ENCODE measurements around the gene C1orf52. TPM values are rescaled to one million over a fixed set of nuclear protein-coding genes. Genes with fewer than 3 reads are reported as not detected.

The C1orf52 gene
- polyA plus RNA-seq, 2 of the 4 experiments (the other 2 are of a cell fraction): 12.2 to 22.4 TPM

GRCh38 chr1:85306236-85306635 is 46.8 kb upstream of the C1orf52 start:
- Histone ChIP-seq H3K4me1 (peaks cover 7% of the 10 kb centered on the region; the same call in 2 of the 3 replicates), H3K27ac (no peak overlapping the region), H3K9me3 (no peaks in the 10 kb centered on the region), H3K4me2 (no peak overlapping the region), H3K4me3 (no peak overlapping the region)
- WGBS (ENCODE audit: missing lambda C conversion rate): 82% methylated on average over 4 of the region's 4 CpGs
- POLR2A ChIA-PET: no interaction called here
- CTCF ChIA-PET: interaction anchor here (0.7 to 1.1 kb wide), 2 partner anchors 147 to 387 kb away, joined by 3 to 4 read pairs; no protein-coding TSS in a partner anchor
- no peak for ATAC-seq
- FAIRE-seq: no peak
- TF ChIP-seq ZFP36 (IDR thresholded peaks at IDR 0.05; ENCODE audit: borderline replicate concordance, partially characterized antibody) (no peak), FOXS1 (CRISPR knock-in tag; IDR thresholded peaks at IDR 0.05) (no peak), MAZ (IDR thresholded peaks at IDR 0.05; ENCODE audit: borderline replicate concordance, low read depth, low read length) (no peak), TFCP2L1 (CRISPR knock-in tag; IDR thresholded peaks at IDR 0.05) (no peak), FOSB (CRISPR knock-in tag; IDR thresholded peaks at IDR 0.05) (no peak), BCL3 (IDR thresholded peaks at IDR 0.05) (no peak), POLR2A (IDR thresholded peaks at IDR 0.05; ENCODE audit: low read length) (no peak), RARB (CRISPR knock-in tag; IDR thresholded peaks at IDR 0.05) (no peak), NR3C1 (IDR thresholded peaks at IDR 0.05) (no peak), ZC3H11A (IDR thresholded peaks at IDR 0.05) (no peak), HOXB13 (CRISPR knock-in tag; IDR thresholded peaks at IDR 0.05; ENCODE audit: low read depth) (no peak), ELK1 (IDR thresholded peaks at IDR 0.05; ENCODE audit: low read depth, low read length) (no peak), KDM1A (IDR thresholded peaks at IDR 0.05; ENCODE audit: low read depth) (no peak)
- TF ChIP-seq, protein P1, sequence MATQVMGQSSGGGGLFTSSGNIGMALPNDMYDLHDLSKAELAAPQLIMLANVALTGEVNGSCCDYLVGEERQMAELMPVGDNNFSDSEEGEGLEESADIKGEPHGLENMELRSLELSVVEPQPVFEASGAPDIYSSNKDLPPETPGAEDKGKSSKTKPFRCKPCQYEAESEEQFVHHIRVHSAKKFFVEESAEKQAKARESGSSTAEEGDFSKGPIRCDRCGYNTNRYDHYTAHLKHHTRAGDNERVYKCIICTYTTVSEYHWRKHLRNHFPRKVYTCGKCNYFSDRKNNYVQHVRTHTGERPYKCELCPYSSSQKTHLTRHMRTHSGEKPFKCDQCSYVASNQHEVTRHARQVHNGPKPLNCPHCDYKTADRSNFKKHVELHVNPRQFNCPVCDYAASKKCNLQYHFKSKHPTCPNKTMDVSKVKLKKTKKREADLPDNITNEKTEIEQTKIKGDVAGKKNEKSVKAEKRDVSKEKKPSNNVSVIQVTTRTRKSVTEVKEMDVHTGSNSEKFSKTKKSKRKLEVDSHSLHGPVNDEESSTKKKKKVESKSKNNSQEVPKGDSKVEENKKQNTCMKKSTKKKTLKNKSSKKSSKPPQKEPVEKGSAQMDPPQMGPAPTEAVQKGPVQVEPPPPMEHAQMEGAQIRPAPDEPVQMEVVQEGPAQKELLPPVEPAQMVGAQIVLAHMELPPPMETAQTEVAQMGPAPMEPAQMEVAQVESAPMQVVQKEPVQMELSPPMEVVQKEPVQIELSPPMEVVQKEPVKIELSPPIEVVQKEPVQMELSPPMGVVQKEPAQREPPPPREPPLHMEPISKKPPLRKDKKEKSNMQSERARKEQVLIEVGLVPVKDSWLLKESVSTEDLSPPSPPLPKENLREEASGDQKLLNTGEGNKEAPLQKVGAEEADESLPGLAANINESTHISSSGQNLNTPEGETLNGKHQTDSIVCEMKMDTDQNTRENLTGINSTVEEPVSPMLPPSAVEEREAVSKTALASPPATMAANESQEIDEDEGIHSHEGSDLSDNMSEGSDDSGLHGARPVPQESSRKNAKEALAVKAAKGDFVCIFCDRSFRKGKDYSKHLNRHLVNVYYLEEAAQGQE (IDR thresholded peaks at IDR 0.05): no peak
- TF ChIP-seq, protein P2, sequence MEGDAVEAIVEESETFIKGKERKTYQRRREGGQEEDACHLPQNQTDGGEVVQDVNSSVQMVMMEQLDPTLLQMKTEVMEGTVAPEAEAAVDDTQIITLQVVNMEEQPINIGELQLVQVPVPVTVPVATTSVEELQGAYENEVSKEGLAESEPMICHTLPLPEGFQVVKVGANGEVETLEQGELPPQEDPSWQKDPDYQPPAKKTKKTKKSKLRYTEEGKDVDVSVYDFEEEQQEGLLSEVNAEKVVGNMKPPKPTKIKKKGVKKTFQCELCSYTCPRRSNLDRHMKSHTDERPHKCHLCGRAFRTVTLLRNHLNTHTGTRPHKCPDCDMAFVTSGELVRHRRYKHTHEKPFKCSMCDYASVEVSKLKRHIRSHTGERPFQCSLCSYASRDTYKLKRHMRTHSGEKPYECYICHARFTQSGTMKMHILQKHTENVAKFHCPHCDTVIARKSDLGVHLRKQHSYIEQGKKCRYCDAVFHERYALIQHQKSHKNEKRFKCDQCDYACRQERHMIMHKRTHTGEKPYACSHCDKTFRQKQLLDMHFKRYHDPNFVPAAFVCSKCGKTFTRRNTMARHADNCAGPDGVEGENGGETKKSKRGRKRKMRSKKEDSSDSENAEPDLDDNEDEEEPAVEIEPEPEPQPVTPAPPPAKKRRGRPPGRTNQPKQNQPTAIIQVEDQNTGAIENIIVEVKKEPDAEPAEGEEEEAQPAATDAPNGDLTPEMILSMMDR (IDR thresholded peaks at IDR 0.05): no peak
- TF ChIP-seq, protein P3, sequence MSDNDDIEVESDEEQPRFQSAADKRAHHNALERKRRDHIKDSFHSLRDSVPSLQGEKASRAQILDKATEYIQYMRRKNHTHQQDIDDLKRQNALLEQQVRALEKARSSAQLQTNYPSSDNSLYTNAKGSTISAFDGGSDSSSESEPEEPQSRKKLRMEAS (IDR thresholded peaks at IDR 0.05): no peak
- DNase-seq (ENCODE audit: low read depth in 1 of 2, low spot score in 1 of 2): no peak

DNA sequence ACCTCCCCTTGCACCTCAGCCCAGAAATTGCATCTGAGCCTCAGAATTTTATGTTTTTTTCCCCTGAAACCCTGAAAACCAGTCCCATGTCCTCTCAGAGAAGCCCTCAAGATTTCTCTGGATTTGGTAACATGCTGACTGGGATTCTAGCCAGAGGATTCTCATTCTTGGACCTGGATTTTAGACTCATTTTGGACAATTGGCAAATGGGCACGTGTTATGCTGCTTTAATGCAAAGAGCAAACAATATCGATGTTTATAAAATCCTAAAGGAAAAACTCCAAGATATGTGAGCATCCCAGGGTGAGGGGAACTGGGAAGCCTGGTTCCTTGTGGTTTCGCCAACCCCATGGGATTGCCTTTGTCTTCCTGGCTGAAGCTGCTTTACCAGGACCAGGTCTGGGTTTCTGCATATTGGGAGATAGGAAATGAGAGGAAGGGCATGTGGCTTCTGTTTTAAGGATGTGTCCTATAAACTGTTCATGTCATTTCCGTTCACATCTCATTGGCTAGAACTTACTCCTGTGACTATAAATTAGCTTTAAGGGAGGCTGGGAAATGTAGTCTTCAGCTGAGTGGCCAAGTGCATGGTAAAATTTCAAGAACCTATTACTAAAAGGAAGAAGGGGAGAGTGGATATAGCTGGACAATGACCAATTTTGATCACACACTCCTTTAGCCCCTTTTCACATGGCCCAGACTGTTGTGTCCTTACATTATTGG is 44.1 kb upstream of the C1orf52 start:
- Histone ChIP-seq H3K4me2 (no peak overlapping the region), H3K4me1 (peaks cover 7% of the 10 kb centered on the region), H3K9me3 (no peaks in the 10 kb centered on the region), H3K27ac (no peak overlapping the region), H3K4me3 (no peak overlapping the region)
- 84% methylated on average over 4 of the region's 4 CpGs for WGBS (ENCODE audit: missing lambda C conversion rate)
- TF ChIP-seq EHMT2 (IDR thresholded peaks at IDR 0.05; ENCODE audit: low read depth) (no peak), ZNF302 (CRISPR knock-in tag; IDR thresholded peaks at IDR 0.05) (no peak)
- DNase-seq (ENCODE audit: low read depth in 1 of 2, low spot score in 1 of 2): no peak
- POLR2A ChIA-PET: no interaction called here
- CTCF ChIA-PET: interaction anchor here (0.9 to 1.2 kb wide), 3 partner anchors 40 to 389 kb away, joined by 3 to 5 read pairs (median 3); no protein-coding TSS in a partner anchor
- ATAC-seq: no peak
- FAIRE-seq: no peak

Measured in A549 (cell line).